Pancreas (tissue), 10 donors: Measurements from ENCODE around the gene HECTD1. TPM values are rescaled to one million over a fixed set of nuclear protein-coding genes. Genes with fewer than 3 reads are reported as not detected.

ENCODE experiments used
- ATAC-seq, 4 donors: fragments of 200-7000 bp; cut with Tn5 transposase; one replicate each; pipeline versions ENCODE4 v1.8.0 to v1.9.1; 2020; ENCODE audit warnings: mild to moderate bottlenecking in 4 of 4, moderate library complexity in 4 of 4
- DNase-seq, 6 donors: peaks; one replicate each; pipeline ENCODE4 v3.0.0-alpha.2; 2020
- FAIRE-seq: peaks from 2 replicates; lab custom pipeline; 2012; peaks lifted over from hg19 to GRCh38; lab: Jason Lieb, UNC
- H3K27ac ChIP-seq, 4 donors: fragments of 200-600 bp; sonication (generic); 1 replicate in 3 of 4; 2 replicates in 1 of 4; pipeline versions ENCODE4 v1.5.0 to v1.8.0; 2020
- H3K27me3 ChIP-seq, 4 donors: fragments of 200-600 bp; one replicate each; pipeline ENCODE4 v1.8.0; 2021
- H3K36me3 ChIP-seq, 3 donors: fragments of 200-600 bp; sonication (generic) in 1 of 3; one replicate each; pipeline versions ENCODE4 v1.5.0 to v1.8.0; 2020 to 2021
- H3K4me1 ChIP-seq, 3 donors: fragments of 200-600 bp; one replicate each; pipeline ENCODE4 v1.8.0; 2021
- H3K4me3 ChIP-seq, 4 donors: fragments of 200-600 bp; sonication (generic) in 2 of 4; one replicate each; pipeline versions ENCODE4 v1.5.0 to v1.8.0; 2020 to 2021
- H3K9me3 ChIP-seq, 4 donors: fragments of 200-600 bp; one replicate each; pipeline ENCODE4 v1.8.0; 2021
- WGBS, 2 donors: extraction: QIAGEN DNeasy Blood & Tissue Kit; methylation state at CpG; one replicate each; pipeline ENCODE4 v1.1.7; 2013; 5-methylcytosine and 5-hydroxymethylcytosine counted together
- intact Hi-C, 3 donors: fragments of 100-400 bp; cut with DNase I; formaldehyde crosslinking; loops; one replicate each; pipeline versions ENCODE4 v1.11.1 to v1.14.2; 2022
- polyA plus RNA-seq, 2 donors: library from polyadenylated mRNA; stranded (reverse); fragments of 200-250 nt; gene quantifications; one replicate each; pipeline ENCODE4 v1.2.3, GENCODE V29; 2013
- total RNA-seq, 6 donors: library from RNA; stranded (reverse); fragmentation: NEBNext Ultra II Directional in 4 of 6; extraction: Animal tissue kit (Norgen Biotek cat#: 25700) in 4 of 6; gene quantifications; one replicate each; pipeline versions ENCODE4 v1.2.1 to v1.2.4, GENCODE V29; 2021 to 2023
- TF ChIP-seq, protein P1 (sequence below), 4 donors: fragments of 200-600 bp; sonication (generic) in 3 of 4; IDR thresholded peaks; one replicate each; pipeline versions ENCODE4 v1.5.0 to v1.8.0; 2021; ENCODE audit warnings: antibody characterized with exemption in 4 of 4
- donor health status: healthy with polysubstance abuse.
- donor health status: DM: no; HTN: no; CAD: no; lungs with moderate emphysema.
- donor health status: DM: no; HTN: no; CAD: no.
- donor health status: control.
- donor health status: control.
- donor health status: Bipolar disorder and iron deficiency.
- donor health status: DM: yes; HTN: yes; CAD: no.
- donor health status: DM: no; HTN: no; CAD: no.
- donor health status: DM: no; HTN: no; CAD: no.
- donor health status: DM: yes; HTN: yes; CAD: no.

Gene HECTD1
- total and polyA plus RNA-seq, 8 donors: 28.7 to 84.4 (median 68.0) TPM

DNA sequence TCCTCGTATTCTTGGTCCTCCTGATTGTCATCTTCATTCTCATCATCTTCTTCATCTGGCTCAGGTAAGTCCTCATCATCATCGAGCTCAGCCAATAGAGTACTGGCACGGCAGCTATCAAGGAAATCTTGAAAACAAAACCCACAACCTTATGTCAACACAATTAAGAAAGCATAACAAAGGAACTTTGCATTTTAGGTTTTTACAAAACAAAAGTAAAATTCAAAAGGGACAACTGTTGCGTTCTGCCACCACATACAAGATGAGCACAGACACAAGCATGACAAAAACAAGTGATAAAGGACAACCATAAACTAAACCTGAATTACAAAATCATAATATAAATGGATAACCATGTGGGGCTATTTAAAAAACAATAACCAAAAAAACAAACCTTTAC, 84.7 kb downstream of the HECTD1 start:
- no peak for ATAC-seq
- WGBS, 2 donors: 85 to 87% methylated on average over 4 of the region's 4 CpGs
- no peak for FAIRE-seq
- H3K36me3 ChIP-seq: peaks cover 0 to 80% (median 27%) of the 10 kb centered on the region in 3 donors
- intact Hi-C loops: no loop called here
- H3K9me3 ChIP-seq: no peaks in the 10 kb centered on the region
- no peaks in the 10 kb centered on the region for H3K4me1 ChIP-seq
- DNase-seq: no peak
- no peaks in the 10 kb centered on the region for H3K27me3 ChIP-seq
- H3K4me3 ChIP-seq: no peak overlapping the region
- TF ChIP-seq, protein P1, sequence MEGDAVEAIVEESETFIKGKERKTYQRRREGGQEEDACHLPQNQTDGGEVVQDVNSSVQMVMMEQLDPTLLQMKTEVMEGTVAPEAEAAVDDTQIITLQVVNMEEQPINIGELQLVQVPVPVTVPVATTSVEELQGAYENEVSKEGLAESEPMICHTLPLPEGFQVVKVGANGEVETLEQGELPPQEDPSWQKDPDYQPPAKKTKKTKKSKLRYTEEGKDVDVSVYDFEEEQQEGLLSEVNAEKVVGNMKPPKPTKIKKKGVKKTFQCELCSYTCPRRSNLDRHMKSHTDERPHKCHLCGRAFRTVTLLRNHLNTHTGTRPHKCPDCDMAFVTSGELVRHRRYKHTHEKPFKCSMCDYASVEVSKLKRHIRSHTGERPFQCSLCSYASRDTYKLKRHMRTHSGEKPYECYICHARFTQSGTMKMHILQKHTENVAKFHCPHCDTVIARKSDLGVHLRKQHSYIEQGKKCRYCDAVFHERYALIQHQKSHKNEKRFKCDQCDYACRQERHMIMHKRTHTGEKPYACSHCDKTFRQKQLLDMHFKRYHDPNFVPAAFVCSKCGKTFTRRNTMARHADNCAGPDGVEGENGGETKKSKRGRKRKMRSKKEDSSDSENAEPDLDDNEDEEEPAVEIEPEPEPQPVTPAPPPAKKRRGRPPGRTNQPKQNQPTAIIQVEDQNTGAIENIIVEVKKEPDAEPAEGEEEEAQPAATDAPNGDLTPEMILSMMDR (IDR thresholded peaks at IDR 0.05): no peak
- no peak overlapping the region for H3K27ac ChIP-seq

DNA sequence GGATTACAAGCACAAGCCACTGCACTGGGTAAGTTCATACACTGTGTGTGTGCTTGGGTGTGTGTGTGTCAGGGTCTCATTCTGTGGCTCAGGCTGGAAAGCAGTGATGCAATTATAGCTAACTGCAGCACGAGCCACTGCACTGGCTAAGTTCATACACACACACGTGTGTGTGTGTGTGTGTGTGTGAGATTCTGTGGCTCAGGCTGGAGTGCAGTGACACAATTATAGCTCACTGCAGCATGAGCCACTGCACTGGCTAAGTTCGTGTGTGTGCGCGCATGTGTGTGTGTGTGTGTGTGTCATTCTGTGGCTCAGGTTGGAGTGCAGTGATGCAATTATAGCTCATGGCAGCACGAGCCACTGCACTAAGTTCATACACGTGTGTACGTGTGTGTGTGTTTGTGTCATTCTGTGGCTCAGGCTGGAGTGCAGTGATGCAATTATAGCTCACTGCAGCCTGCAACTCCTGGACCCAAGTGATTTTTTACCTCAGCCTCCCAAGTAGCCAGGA, 85.4 kb downstream of the HECTD1 start:
- no peak for FAIRE-seq
- no peaks in the 10 kb centered on the region for H3K4me1 ChIP-seq
- intact Hi-C loops: no loop called here
- WGBS, 2 donors: 85 to 88% methylated on average over 8 of the region's 8 CpGs
- TF ChIP-seq, protein P1 (IDR thresholded peaks at IDR 0.05): no peak
- no peak for ATAC-seq
- no peak overlapping the region for H3K27ac ChIP-seq
- peaks cover 0 to 78% (median 27%) of the 10 kb centered on the region in 3 donors for H3K36me3 ChIP-seq
- no peaks in the 10 kb centered on the region for H3K27me3 ChIP-seq
- no peak for DNase-seq
- no peaks in the 10 kb centered on the region for H3K9me3 ChIP-seq
- H3K4me3 ChIP-seq: no peak overlapping the region

GRCh38 chr14:31118892-31119291, 88.7 kb downstream of the HECTD1 start:
- Histone ChIP-seq H3K27ac (no peak overlapping the region), H3K36me3 (peaks cover 0 to 94% (median 35%) of the 10 kb centered on the region in 3 donors), H3K4me3 (no peak overlapping the region), H3K9me3 (no peaks in the 10 kb centered on the region), H3K4me1 (no peaks in the 10 kb centered on the region), H3K27me3 (no peaks in the 10 kb centered on the region)
- 87 to 97% methylated on average over 3 of the region's 3 CpGs for WGBS, 2 donors
- TF ChIP-seq, protein P1 (IDR thresholded peaks at IDR 0.05): no peak
- ATAC-seq (no peak), DNase-seq (no peak), FAIRE-seq (no peak)
- intact Hi-C loops: no loop called here

DNA sequence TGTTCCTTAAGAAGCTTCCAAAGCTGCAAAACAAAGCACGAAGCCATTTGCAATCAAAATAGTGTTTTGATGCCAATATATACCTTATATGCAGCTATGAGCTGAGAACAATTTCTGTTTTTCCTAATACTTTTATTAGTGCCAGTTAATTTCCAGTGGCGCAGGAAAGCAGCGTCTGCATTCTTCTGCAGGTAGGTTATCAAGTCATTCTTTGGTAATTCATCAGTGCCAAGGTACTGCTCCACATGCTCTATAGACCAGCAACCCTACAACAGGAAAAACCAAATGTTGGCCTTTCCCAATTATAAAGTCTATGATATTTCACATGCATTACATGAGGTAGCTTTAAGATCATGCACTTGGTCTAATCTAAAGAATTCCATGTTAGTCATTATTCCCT, 93.8 kb downstream of the HECTD1 start:
- H3K9me3 ChIP-seq: no peaks in the 10 kb centered on the region
- ATAC-seq (no peak), DNase-seq (no peak), FAIRE-seq (no peak)
- peaks cover 5 to 88% (median 46%) of the 10 kb centered on the region in 3 donors for H3K36me3 ChIP-seq
- 89 to 91% methylated on average over 3 of the region's 3 CpGs for WGBS, 2 donors
- no peaks in the 10 kb centered on the region for H3K27me3 ChIP-seq
- no peak overlapping the region for H3K4me3 ChIP-seq
- intact Hi-C loops: no loop called here
- no peak overlapping the region for H3K27ac ChIP-seq
- TF ChIP-seq, protein P1 (IDR thresholded peaks at IDR 0.05): no peak
- no peaks in the 10 kb centered on the region for H3K4me1 ChIP-seq

DNA sequence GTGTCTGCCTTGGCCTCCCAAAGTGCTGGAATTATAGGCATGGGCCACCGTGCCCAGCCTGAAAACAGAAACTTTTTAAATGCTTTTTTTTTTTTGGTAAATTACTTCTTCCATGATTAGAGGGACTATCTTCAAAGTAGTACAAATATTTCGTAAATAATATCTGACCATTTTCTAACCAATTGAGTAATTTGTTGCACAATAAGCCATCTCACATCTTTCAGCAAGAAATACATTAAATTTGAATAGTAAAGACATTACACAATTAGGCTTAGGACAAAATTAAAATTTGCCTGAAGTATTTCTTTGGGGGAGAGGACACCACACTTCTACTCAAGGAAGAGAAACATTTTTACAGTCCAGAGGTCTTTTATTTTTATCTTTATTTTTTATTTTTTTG, 96.7 kb downstream of the HECTD1 start:
- FAIRE-seq (no peak), ATAC-seq (no peak), DNase-seq (no peak)
- TF ChIP-seq, protein P1 (IDR thresholded peaks at IDR 0.05): no peak
- Histone ChIP-seq H3K4me3 (no peak overlapping the region), H3K9me3 (no peaks in the 10 kb centered on the region), H3K27ac (no peak overlapping the region), H3K27me3 (no peaks in the 10 kb centered on the region), H3K4me1 (no peaks in the 10 kb centered on the region), H3K36me3 (peaks cover 5 to 84% (median 44%) of the 10 kb centered on the region in 3 donors)
- 95 to 96% methylated on average over 2 of the region's 2 CpGs for WGBS, 2 donors
- intact Hi-C loops: no loop called here
